Neural progenitor cell (in vitro differentiated cells): Measurements from ENCODE around the gene HSD11B2. TPM values are rescaled to one million over a fixed set of nuclear protein-coding genes. Genes with fewer than 3 reads are reported as not detected.
A peak's percentile ranks its signal among the peaks of the same experiment; 100 is the strongest.

Experiments used
- DNase-seq: peaks from one replicate; pipeline ENCODE4 v3.0.0-alpha.2; 2016; ENCODE audit warnings: low spot score
- H2AFZ ChIP-seq: fragments of 200-600 bp; sonication (generic); replicated peaks from 2 replicates; pipeline ENCODE4 v1.6.1; 2016; ENCODE audit warnings: antibody characterized with exemption
- H3F3A ChIP-seq: fragments of 200-600 bp; sonication (generic); 2 replicates; pipeline ENCODE4 v1.6.1; 2016; ENCODE audit warnings: antibody characterized with exemption, low read depth
- H3K27ac ChIP-seq: fragments of 200-600 bp; sonication (generic); 2 replicates; pipeline ENCODE4 v1.5.1; 2016; ENCODE audit warnings: mild to moderate bottlenecking
- H3K27me3 ChIP-seq: fragments of 200-600 bp; sonication (generic); 2 replicates; pipeline ENCODE4 v1.6.1; 2016; ENCODE audit warnings: mild to moderate bottlenecking, moderate library complexity
- H3K36me3 ChIP-seq: fragments of 200-600 bp; sonication (generic); 2 replicates; pipeline ENCODE4 v1.5.1; 2016
- H3K4me1 ChIP-seq: fragments of 200-600 bp; sonication (generic); 2 replicates; pipeline ENCODE4 v1.6.1; 2016; ENCODE audit warnings: mixed run types
- H3K4me2 ChIP-seq: fragments of 200-600 bp; sonication (generic); 2 replicates; pipeline ENCODE4 v1.6.1; 2016
- H3K4me3 ChIP-seq: fragments of 200-600 bp; sonication (generic); 2 replicates; pipeline ENCODE4 v1.5.1; 2016
- H3K79me2 ChIP-seq: fragments of 200-600 bp; sonication (generic); 2 replicates; pipeline ENCODE4 v1.6.1; 2016; ENCODE audit warnings: low read depth
- H3K9ac ChIP-seq: fragments of 200-600 bp; sonication (generic); 2 replicates; pipeline ENCODE4 v1.6.1; 2016
- H3K9me3 ChIP-seq: fragments of 200-600 bp; sonication (generic); 2 replicates; pipeline ENCODE4 v1.5.1; 2016; ENCODE audit warnings: low read depth
- H4K20me1 ChIP-seq: fragments of 200-600 bp; sonication (generic); 2 replicates; pipeline ENCODE4 v1.6.1; 2016; ENCODE audit warnings: low read depth
- H3K27ac Mint-ChIP-seq: 3 replicates; pipeline ENCODE4 v1.8.0; 2021; ENCODE audit warnings: mixed read lengths
- H3K27me3 Mint-ChIP-seq: 2 replicates; pipeline ENCODE4 v1.8.0; 2022; ENCODE audit warnings: low read depth, mild to moderate bottlenecking, inconsistent platforms, moderate library complexity, mixed read lengths; ENCODE audit not compliant: insufficient read depth
- H3K36me3 Mint-ChIP-seq: 3 replicates; pipeline ENCODE4 v1.8.0; 2021; ENCODE audit warnings: mixed read lengths
- H3K4me1 Mint-ChIP-seq: 3 replicates; pipeline ENCODE4 v1.8.0; 2021; ENCODE audit warnings: mixed read lengths
- H3K4me3 Mint-ChIP-seq: 3 replicates; pipeline ENCODE4 v1.8.0; 2021; ENCODE audit warnings: mild to moderate bottlenecking, moderate library complexity, mixed read lengths
- H3K9me3 Mint-ChIP-seq: 3 replicates; pipeline ENCODE4 v1.8.0; 2020; ENCODE audit warnings: mixed read lengths
- CTCF ChIP-seq: fragments of 200-600 bp; sonication (generic); IDR thresholded peaks from 2 replicates; pipeline ENCODE4 v1.5.1; 2017; ENCODE audit warnings: antibody characterized with exemption, mild to moderate bottlenecking
- EZH2 ChIP-seq: fragments of 200-600 bp; sonication (generic); IDR thresholded peaks from 2 replicates; pipeline ENCODE4 v1.6.1; 2017; ENCODE audit warnings: antibody characterized with exemption, mild to moderate bottlenecking, moderate library complexity
- EZH2phosphoT487 ChIP-seq: fragments of 200-600 bp; sonication (generic); IDR thresholded peaks from 2 replicates; pipeline ENCODE4 v1.6.1; 2017; ENCODE audit warnings: antibody characterized with exemption
- total RNA-seq: library from RNA; depleted of rRNA; stranded (reverse); fragments of >200 nt; gene quantifications from 2 replicates; pipeline ENCODE4 v1.2.3, GENCODE V29; 2015; ENCODE audit warnings: low replicate concordance

The HSD11B2 gene
- total RNA-seq, 1 donor from 2014 or later, result not detected

DNA sequence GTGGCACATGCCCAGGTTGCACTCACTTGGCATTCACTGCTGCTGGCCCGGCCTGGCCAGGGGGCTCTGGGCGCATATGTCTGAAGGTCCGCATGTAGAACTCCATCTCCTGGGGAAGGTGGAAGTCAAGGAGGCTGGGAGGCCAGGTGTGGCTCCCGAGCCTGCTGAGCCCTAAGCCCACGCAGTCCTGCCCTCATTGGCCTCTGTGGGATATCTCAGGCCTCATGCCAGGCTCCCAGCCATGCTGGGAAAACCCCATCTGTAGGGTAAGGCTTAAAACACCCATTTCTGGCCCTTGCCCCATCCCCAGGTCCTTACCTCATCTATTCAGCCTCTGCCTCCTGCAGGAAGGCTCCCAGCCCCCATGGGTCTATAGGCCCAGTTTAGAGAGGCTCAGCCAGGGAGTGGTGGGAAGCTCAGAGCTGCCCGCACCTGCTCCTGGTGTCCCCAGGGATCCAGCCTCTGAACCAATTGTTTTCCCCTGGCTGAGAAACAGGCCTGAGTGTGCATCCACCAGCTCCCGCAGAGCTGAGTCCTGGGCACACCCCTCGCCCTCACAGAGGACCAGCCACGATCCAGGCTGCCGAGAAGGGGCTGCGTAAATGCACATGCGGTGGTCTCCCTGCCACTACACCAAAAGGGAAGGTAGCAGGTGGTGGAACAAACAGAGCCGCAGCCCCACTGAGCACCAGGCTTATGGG, 35.3 kb upstream of the HSD11B2 start:
- H3K27me3 ChIP-seq, result peaks cover 69% of the 10 kb centered on the region
- H3K9me3 ChIP-seq, result no peaks in the 10 kb centered on the region
- H3K36me3 Mint-ChIP-seq, result no peaks in the 10 kb centered on the region
- H3K9ac ChIP-seq, result no peak overlapping the region
- no peaks in the 10 kb centered on the region for H3K79me2 ChIP-seq
- peak overlapping the region; percentile 21 for H3K27ac Mint-ChIP-seq
- H3K36me3 ChIP-seq, result no peaks in the 10 kb centered on the region
- H3K27me3 Mint-ChIP-seq, result peaks cover 13% of the 10 kb centered on the region
- H3K4me2 ChIP-seq, result peak overlapping the region; percentile 60
- H3K4me3 Mint-ChIP-seq, result peak overlapping the region; percentile 60
- TF ChIP-seq CTCF (no peak), EZH2 (no peak), EZH2phosphoT487 (no peak)
- H3K4me1 ChIP-seq, result peaks cover 47% of the 10 kb centered on the region
- H2AFZ ChIP-seq, result no peak overlapping the region
- no peaks in the 10 kb centered on the region for H3K9me3 Mint-ChIP-seq
- peak overlapping the region; percentile 22 for H3K4me3 ChIP-seq
- peaks cover 16% of the 10 kb centered on the region for H4K20me1 ChIP-seq
- H3K4me1 Mint-ChIP-seq, result peaks cover 41% of the 10 kb centered on the region
- peak; percentile 67 for DNase-seq
- H3K27ac ChIP-seq, result no peak overlapping the region
- peaks cover 40% of the 10 kb centered on the region for H3F3A ChIP-seq

DNA sequence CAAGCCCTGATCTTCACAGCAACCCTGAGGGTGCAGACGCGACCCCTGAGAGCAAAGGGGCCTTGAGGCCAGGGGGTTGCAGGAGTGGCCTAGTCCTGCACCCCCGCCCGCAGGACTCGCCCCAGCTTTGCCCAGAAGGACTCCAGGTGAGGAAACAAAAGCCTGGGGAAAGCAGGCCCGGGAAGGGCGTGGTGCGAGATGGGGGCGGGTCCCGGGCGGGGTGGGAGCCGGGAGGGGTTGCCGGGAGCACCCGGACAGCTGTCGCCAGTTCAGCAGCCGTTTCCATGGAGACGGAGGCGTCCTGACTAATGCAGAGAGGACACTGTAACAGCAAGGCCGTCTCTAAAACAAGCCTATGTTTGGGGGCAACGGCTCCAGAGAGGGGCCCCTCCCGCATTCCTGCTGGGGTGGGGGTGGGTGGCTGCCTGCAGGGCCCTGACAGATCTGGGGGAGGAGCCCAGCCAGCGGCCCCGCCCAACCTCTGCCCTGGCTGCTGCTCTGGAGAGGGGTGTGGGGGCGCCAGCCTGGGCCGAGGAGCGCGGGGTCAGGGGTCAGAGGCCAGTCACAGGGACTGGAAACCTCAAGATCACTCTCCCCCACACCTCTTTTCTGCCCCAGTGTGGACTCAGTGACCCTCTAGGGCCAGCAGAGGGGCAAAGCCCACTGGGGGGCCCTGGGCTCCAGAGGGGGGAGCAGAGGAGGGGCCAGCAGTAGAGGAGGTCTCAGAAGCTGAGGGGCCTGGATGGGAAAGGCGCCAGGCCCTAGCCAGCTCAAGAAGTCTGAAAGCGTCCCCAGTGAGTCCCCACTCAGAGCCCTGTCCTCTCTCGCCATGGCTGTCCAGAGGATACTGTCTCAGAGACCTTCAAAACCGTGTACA, 34.5 kb upstream of the HSD11B2 start:
- peak overlapping the region; percentile 79 for H3K27ac Mint-ChIP-seq
- no peaks in the 10 kb centered on the region for H3K9me3 Mint-ChIP-seq
- Histone ChIP-seq H3K27me3 (peaks cover 63% of the 10 kb centered on the region), H3K9ac (no peak overlapping the region), H3K4me3 (peak overlapping the region; percentile 22), H3K27ac (no peak overlapping the region), H3K79me2 (no peaks in the 10 kb centered on the region), H4K20me1 (peaks cover 16% of the 10 kb centered on the region), H2AFZ (no peak overlapping the region), H3K4me1 (peaks cover 47% of the 10 kb centered on the region), H3K4me2 (peak overlapping the region; percentile 60), H3F3A (peaks cover 40% of the 10 kb centered on the region), H3K36me3 (no peaks in the 10 kb centered on the region), H3K9me3 (no peaks in the 10 kb centered on the region)
- H3K4me1 Mint-ChIP-seq, result peaks cover 35% of the 10 kb centered on the region
- peak overlapping the region; percentile 71 for H3K4me3 Mint-ChIP-seq
- TF ChIP-seq EZH2, result no peak
- TF ChIP-seq CTCF, result no peak
- TF ChIP-seq EZH2phosphoT487, result no peak
- H3K27me3 Mint-ChIP-seq, result peaks cover 15% of the 10 kb centered on the region
- DNase-seq, result peak; percentile 97
- H3K36me3 Mint-ChIP-seq, result no peaks in the 10 kb centered on the region

DNA sequence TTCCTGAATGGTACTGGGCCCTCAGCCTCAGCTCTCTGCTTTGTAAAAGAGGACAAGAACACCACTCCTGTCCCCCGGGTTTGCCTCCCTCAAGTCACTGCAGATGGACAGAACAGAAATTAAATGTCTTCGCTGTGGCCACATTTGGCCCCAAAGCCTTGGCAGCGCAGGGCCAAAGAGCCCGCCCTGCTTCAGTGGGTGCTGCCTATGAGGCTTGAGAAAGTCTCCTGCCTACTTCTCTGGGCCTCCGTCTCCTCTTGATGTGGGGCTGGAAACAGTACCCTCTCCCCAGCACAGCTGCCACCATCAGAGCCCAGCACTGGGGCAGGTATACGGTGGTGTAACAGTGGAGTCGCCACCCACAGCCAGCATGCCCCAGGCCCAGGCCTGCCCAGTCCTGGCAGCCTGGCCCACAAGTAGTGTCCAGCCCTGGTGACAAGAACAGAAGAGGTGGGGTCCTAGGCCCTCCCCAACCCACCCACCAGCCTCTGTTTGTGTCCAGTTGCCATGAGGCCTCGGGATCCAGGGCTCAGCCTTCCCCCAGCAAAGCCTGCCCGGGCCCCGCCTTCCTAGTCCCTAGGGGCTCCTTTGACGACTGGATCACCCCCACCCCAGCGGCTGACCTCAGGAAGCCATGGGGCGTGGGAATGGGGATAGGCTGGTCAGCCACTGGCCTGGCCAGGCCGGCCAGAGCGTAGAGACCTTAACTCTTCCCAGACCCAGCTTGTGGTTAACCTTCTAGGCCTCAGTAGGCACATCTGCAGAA, 33.7 kb upstream of the HSD11B2 start:
- peak overlapping the region; percentile 71 for H3K4me3 Mint-ChIP-seq
- peaks cover 55% of the 10 kb centered on the region for H3K27me3 ChIP-seq
- H3K27me3 Mint-ChIP-seq, result peaks cover 15% of the 10 kb centered on the region
- H3K4me2 ChIP-seq, result peak overlapping the region; percentile 60
- H3K4me1 Mint-ChIP-seq, result peaks cover 27% of the 10 kb centered on the region
- peaks cover 47% of the 10 kb centered on the region for H3K4me1 ChIP-seq
- no peaks in the 10 kb centered on the region for H3K9me3 Mint-ChIP-seq
- H3K9me3 ChIP-seq, result no peaks in the 10 kb centered on the region
- H3K79me2 ChIP-seq, result no peaks in the 10 kb centered on the region
- H3K27ac Mint-ChIP-seq, result peak overlapping the region; percentile 79
- H3K36me3 Mint-ChIP-seq, result no peaks in the 10 kb centered on the region
- DNase-seq, result no peak
- H3K36me3 ChIP-seq, result no peaks in the 10 kb centered on the region
- H2AFZ ChIP-seq, result no peak overlapping the region
- H3K4me3 ChIP-seq, result no peak overlapping the region
- H3F3A ChIP-seq, result peaks cover 40% of the 10 kb centered on the region
- H3K9ac ChIP-seq, result no peak overlapping the region
- H4K20me1 ChIP-seq, result peaks cover 16% of the 10 kb centered on the region
- TF ChIP-seq EZH2phosphoT487 (no peak), CTCF (no peak), EZH2 (no peak)
- H3K27ac ChIP-seq, result no peak overlapping the region
